Liver (tissue), 9 donors: ENCODE data around the gene GPR141. TPM values are rescaled to one million over a fixed set of nuclear protein-coding genes. Genes with fewer than 3 reads are reported as not detected.

Experiments used
- DNase-seq: peaks from one replicate; pipeline ENCODE4 v3.0.0-alpha.2; 2017; ENCODE audit warnings: low spot score
- H3K27ac ChIP-seq, 2 donors: one replicate each; pipeline ENCODE4 v1.7.0; 2013; ENCODE audit warnings: inconsistent platforms in 2 of 2, low read length in 2 of 2, control low read depth in 1 of 2, low read depth in 1 of 2, mild to moderate bottlenecking in 1 of 2
- H3K27me3 ChIP-seq, 4 donors: one replicate each; pipeline versions ENCODE4 v1.6.1 to v1.7.0; 2013; ENCODE audit warnings: low read length in 3 of 4, inconsistent platforms in 1 of 4, mild to moderate bottlenecking in 1 of 4, moderate library complexity in 1 of 4; ENCODE audit not compliant: control insufficient read depth in 4 of 4, insufficient read depth in 4 of 4
- H3K36me3 ChIP-seq, 4 donors: one replicate each; pipeline versions ENCODE4 v1.6.1 to v1.7.0; 2013; ENCODE audit warnings: low read length in 3 of 4, mild to moderate bottlenecking in 3 of 4, low read depth in 1 of 4, moderate library complexity in 1 of 4; ENCODE audit not compliant: control insufficient read depth in 4 of 4, insufficient read depth in 3 of 4
- H3K4me1 ChIP-seq, 4 donors: one replicate each; pipeline versions ENCODE4 v1.6.1 to v1.7.0; 2013; ENCODE audit warnings: low read length in 3 of 4, mild to moderate bottlenecking in 3 of 4, moderate library complexity in 1 of 4; ENCODE audit not compliant: control insufficient read depth in 4 of 4, insufficient read depth in 4 of 4
- H3K4me3 ChIP-seq, 3 donors: one replicate each; pipeline versions ENCODE4 v1.6.1 to v1.7.0; 2013; ENCODE audit warnings: low read length in 3 of 3, control low read depth in 1 of 3, low read depth in 1 of 3, mild to moderate bottlenecking in 1 of 3
- H3K9ac ChIP-seq, 2 donors: one replicate each; pipeline ENCODE4 v1.7.0; 2013; ENCODE audit warnings: low read length in 2 of 2, mild to moderate bottlenecking in 2 of 2, moderate library complexity in 2 of 2, control low read depth in 1 of 2, low read depth in 1 of 2
- H3K9me3 ChIP-seq, 4 donors: one replicate each; pipeline versions ENCODE4 v1.6.1 to v1.7.0; 2013; ENCODE audit warnings: low read length in 3 of 4; ENCODE audit not compliant: control insufficient read depth in 4 of 4
- FOXA1 ChIP-seq: IDR thresholded peaks from 2 replicates; pipeline ENCODE4 v1.6.1; 2016; ENCODE audit warnings: antibody characterized with exemption
- FOXA2 ChIP-seq: IDR thresholded peaks from 2 replicates; pipeline ENCODE4 v1.6.1; 2016; ENCODE audit warnings: antibody characterized with exemption
- GABPA ChIP-seq, 2 donors: IDR thresholded peaks in 1 of 2; conservative IDR thresholded peaks in 1 of 2; 2 replicates each; pipeline ENCODE4 v1.6.1; 2016; ENCODE audit warnings: antibody characterized with exemption in 2 of 2, mild to moderate bottlenecking in 1 of 2, moderate library complexity in 1 of 2
- HNF4A ChIP-seq, 2 donors: conservative IDR thresholded peaks; 2 replicates each; pipeline ENCODE4 v1.6.1; 2016; ENCODE audit warnings: antibody characterized with exemption in 2 of 2, mild to moderate bottlenecking in 2 of 2
- HNF4G ChIP-seq: IDR thresholded peaks from 2 replicates; pipeline ENCODE4 v1.6.1; 2016; ENCODE audit warnings: antibody characterized with exemption
- JUND ChIP-seq, 2 donors: IDR thresholded peaks; 2 replicates each; pipeline ENCODE4 v1.6.1; 2016; ENCODE audit warnings: antibody characterized with exemption in 2 of 2
- NR2F2 ChIP-seq: IDR thresholded peaks from 2 replicates; pipeline ENCODE4 v1.6.1; 2016; ENCODE audit warnings: antibody characterized with exemption
- RAD21 ChIP-seq, 2 donors: IDR thresholded peaks; 2 replicates each; pipeline ENCODE4 v1.6.1; 2016; ENCODE audit warnings: antibody characterized with exemption in 2 of 2, mild to moderate bottlenecking in 2 of 2
- RXRA ChIP-seq, 2 donors: IDR thresholded peaks; 2 replicates each; pipeline ENCODE4 v1.6.1; 2017 to 2018; ENCODE audit warnings: antibody characterized with exemption in 2 of 2, mild to moderate bottlenecking in 1 of 2
- TAF1 ChIP-seq: conservative IDR thresholded peaks from 2 replicates; pipeline ENCODE4 v1.6.1; 2016; ENCODE audit warnings: antibody characterized with exemption, mild to moderate bottlenecking
- YY1 ChIP-seq: IDR thresholded peaks from 2 replicates; pipeline ENCODE4 v1.6.1; 2016; ENCODE audit warnings: antibody characterized with exemption, mild to moderate bottlenecking
- WGBS: extraction: QIAGEN DNeasy Blood & Tissue Kit; methylation state at CpG from one replicate; pipeline ENCODE4 v1.1.7; 2013; 5-methylcytosine and 5-hydroxymethylcytosine counted together
- polyA plus RNA-seq, 2 donors: library from polyadenylated mRNA; stranded (reverse) in 1 of 2; unstranded in 1 of 2; fragments of 200-250 nt in 1 of 2; fragments of >200 nt in 1 of 2; fragmentation: Nextera tagmentation in 1 of 2; extraction: Ambion mirVana in 1 of 2; gene quantifications; one replicate each; pipeline versions ENCODE4 v1.2.1 to v1.2.3, GENCODE V29; 2013 to 2015
- total RNA-seq, 2 donors: library from RNA; depleted of rRNA; stranded (reverse); fragments of >200 nt; gene quantifications; one replicate each; pipeline ENCODE4 v1.2.3, GENCODE V29; 2014
- TF ChIP-seq, protein P1 (sequence below): IDR thresholded peaks from 2 replicates; pipeline ENCODE4 v1.6.1; 2016; ENCODE audit warnings: antibody characterized with exemption
- TF ChIP-seq, protein P2 (sequence below): IDR thresholded peaks from 2 replicates; pipeline ENCODE4 v1.6.1; 2016; ENCODE audit warnings: antibody characterized with exemption, mild to moderate bottlenecking
- donor health status: healthy.
- donor health status: healthy.
- donor health status: healthy.
- donor health status: healthy.
- donor health status: healthy.

Gene GPR141, protein sequence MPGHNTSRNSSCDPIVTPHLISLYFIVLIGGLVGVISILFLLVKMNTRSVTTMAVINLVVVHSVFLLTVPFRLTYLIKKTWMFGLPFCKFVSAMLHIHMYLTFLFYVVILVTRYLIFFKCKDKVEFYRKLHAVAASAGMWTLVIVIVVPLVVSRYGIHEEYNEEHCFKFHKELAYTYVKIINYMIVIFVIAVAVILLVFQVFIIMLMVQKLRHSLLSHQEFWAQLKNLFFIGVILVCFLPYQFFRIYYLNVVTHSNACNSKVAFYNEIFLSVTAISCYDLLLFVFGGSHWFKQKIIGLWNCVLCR
- 1 to 10 TPM; 1.4 to 2.9 TPM for total RNA-seq
- under 1 TPM in 1 of 2 donors, not detected in 1; 0.28 TPM for polyA plus RNA-seq

DNA sequence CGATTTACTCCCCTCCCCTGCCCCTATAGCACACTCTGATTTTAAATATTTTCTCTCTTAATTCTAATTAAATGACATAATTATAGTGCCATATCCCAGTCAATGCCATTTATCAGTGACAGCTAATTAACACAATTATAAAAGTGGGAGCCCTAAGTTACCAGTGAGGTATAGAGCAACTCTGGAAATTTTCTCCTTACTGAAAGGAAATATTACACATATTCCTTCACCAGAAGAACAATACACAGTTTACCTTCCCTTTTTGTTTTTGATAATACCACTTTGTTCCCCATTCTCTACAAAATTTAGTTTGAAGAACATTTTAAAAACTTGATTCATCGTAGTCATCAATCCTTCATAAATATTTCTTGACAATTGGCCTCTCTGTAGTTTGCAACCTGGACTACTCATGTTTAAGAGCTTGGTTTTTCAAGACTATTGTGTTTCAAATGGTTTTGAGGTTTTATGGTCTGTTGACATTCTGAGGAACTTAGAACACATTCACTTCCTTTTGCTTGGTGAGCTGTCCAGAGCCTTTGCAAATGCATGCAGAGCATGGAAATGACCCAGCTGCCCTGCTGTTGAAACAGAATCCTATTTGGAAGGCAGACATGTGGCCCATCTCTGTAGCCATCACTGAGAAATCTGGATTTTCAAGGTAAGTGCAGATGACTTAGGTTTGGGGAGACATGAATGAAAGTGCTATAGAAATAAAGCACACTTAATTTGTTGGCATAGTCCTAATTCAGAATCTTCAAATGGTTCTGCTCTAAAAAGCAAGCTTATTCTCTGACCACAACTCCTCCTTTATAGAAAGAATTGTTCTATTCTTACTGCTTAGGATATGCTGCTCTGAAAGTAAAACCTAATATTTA, at the start of gene GPR141:
GPR141 (plus strand) TSS at position 521 of the 875 bp plus-strand sequence. CDS start 56,628 bp downstream, outside the sequence.
- no peak within 1 kb of the TSS for H3K27ac ChIP-seq
- no peak within 1 kb of the TSS for H3K9ac ChIP-seq
- H3K4me1 ChIP-seq, result no peaks in the 10 kb centered on the region

DNA sequence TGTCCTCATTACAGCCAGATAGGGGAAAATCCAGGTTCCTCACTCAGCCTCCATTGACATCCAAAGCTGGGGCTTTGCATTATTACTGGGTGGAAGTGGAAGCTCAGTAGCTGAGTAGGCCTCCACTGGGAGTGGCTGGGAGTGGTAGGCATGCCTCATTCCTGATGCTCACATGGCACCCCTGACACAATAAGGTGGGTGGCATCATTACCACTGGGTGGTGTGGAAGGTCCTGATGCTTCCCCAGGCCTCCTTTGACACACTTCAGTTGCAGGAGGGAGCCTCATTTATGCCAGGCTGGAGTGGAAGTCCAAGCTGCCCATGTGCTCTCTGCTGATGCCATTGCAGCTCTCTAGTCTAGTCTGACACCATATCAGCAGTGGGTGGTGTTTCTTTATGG, 48.2 kb upstream of the GPR141 start:
- H3K4me3 ChIP-seq, result no peak overlapping the region
- no peaks in the 10 kb centered on the region for H3K36me3 ChIP-seq
- DNase-seq, result no peak
- H3K27me3 ChIP-seq, result no peaks in the 10 kb centered on the region
- H3K9ac ChIP-seq, result no peak overlapping the region
- no peaks in the 10 kb centered on the region for H3K4me1 ChIP-seq
- no peak for TF ChIP-seq FOXA1
- no peak for TF ChIP-seq TAF1
- TF ChIP-seq RXRA (IDR thresholded peaks at IDR 0.05), result no peak
- TF ChIP-seq, protein P1, sequence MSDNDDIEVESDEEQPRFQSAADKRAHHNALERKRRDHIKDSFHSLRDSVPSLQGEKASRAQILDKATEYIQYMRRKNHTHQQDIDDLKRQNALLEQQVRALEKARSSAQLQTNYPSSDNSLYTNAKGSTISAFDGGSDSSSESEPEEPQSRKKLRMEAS, result no peak
- TF ChIP-seq HNF4A (conservative IDR thresholded peaks at IDR 0.05), result no peak
- TF ChIP-seq NR2F2, result no peak
- TF ChIP-seq FOXA2, result no peak
- H3K9me3 ChIP-seq, result peaks cover 0 to 4% (median 1%) of the 10 kb centered on the region in 4 donors
- H3K27ac ChIP-seq, result no peak overlapping the region

More for the DNA sequence above, at the start of gene GPR141:
- WGBS, result 50% methylated on average over 2 of the region's 2 CpGs
- Histone ChIP-seq H3K4me3 (no peak within 1 kb of the TSS), H3K27me3 (no peaks in the 10 kb centered on the region), H3K9me3 (no peaks in the 10 kb centered on the region), H3K36me3 (no peaks in the 10 kb centered on the region)
- no peak for TF ChIP-seq JUND (IDR thresholded peaks at IDR 0.05)
- TF ChIP-seq FOXA2, result no peak
- TF ChIP-seq HNF4G, result no peak
- no peak for DNase-seq

DNA sequence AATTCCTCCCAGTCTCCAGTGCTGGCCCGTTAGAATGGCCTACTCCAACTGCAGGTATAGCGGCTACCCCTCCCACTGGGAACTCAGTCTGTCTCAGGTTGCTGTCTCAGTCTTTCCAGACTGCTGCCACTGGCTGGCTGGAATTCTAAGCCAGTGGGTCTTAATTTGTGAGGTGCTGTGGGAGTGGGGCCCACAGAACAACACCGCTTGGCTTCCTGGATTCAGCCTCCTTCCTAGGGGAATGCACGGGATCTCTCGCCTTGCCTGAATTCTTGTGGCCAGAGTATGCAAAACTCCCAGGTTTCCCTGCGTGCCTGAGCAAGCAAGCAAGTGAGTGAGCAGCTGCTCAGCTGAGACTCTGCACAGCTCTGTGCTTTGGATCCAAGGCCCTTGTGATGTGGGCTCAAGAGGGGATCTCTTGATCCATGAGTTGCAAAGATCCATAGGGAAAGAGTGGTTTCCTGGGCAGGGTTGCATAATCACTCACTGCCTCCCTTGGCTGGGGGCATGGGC, 41.5 kb upstream of the GPR141 start:
- WGBS, result 84% methylated on average over 6 of the region's 6 CpGs
- no peak overlapping the region for H3K4me3 ChIP-seq
- DNase-seq, result no peak
- H3K4me1 ChIP-seq, result no peaks in the 10 kb centered on the region
- TF ChIP-seq HNF4G, result no peak
- TF ChIP-seq GABPA (IDR thresholded peaks at IDR 0.05 in 1 of 2, conservative IDR thresholded peaks at IDR 0.05 in 1 of 2), result no peak
- TF ChIP-seq YY1, result no peak
- TF ChIP-seq RAD21 (IDR thresholded peaks at IDR 0.05), result no peak
- no peak for TF ChIP-seq FOXA1
- H3K36me3 ChIP-seq, result no peaks in the 10 kb centered on the region
- no peak overlapping the region for H3K9ac ChIP-seq
- no peaks in the 10 kb centered on the region for H3K9me3 ChIP-seq
- no peaks in the 10 kb centered on the region for H3K27me3 ChIP-seq
- H3K27ac ChIP-seq, result no peak overlapping the region

DNA sequence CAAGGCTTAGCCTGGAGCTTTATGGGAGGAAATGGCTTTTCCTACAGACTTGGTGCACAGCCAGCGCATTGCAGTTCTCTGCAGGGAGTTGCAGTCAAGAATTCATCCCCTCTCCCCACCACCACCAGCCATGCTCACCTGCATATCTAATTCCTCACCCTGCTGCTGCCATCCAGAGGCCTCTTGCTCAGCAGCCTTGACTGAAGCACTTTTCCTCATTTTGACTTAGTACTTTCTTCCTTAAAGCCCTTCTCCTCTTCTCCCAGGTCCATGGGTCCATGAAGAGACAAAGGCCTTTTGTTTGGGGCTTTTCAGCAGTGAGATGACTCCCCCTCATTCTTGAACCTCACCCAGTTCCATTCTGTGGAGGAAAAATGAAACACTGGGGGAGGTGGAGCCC, 39.7 kb upstream of the GPR141 start:
- H3K9me3 ChIP-seq, result no peaks in the 10 kb centered on the region
- H3K36me3 ChIP-seq, result no peaks in the 10 kb centered on the region
- no peak overlapping the region for H3K4me3 ChIP-seq
- no peak overlapping the region for H3K27ac ChIP-seq
- H3K9ac ChIP-seq, result no peak overlapping the region
- DNase-seq, result no peak
- no peaks in the 10 kb centered on the region for H3K27me3 ChIP-seq
- TF ChIP-seq YY1, result no peak
- TF ChIP-seq RXRA (IDR thresholded peaks at IDR 0.05), result no peak
- no peak for TF ChIP-seq HNF4G
- TF ChIP-seq HNF4A (conservative IDR thresholded peaks at IDR 0.05), result no peak
- TF ChIP-seq FOXA1, result no peak
- TF ChIP-seq FOXA2, result no peak
- TF ChIP-seq, protein P2, sequence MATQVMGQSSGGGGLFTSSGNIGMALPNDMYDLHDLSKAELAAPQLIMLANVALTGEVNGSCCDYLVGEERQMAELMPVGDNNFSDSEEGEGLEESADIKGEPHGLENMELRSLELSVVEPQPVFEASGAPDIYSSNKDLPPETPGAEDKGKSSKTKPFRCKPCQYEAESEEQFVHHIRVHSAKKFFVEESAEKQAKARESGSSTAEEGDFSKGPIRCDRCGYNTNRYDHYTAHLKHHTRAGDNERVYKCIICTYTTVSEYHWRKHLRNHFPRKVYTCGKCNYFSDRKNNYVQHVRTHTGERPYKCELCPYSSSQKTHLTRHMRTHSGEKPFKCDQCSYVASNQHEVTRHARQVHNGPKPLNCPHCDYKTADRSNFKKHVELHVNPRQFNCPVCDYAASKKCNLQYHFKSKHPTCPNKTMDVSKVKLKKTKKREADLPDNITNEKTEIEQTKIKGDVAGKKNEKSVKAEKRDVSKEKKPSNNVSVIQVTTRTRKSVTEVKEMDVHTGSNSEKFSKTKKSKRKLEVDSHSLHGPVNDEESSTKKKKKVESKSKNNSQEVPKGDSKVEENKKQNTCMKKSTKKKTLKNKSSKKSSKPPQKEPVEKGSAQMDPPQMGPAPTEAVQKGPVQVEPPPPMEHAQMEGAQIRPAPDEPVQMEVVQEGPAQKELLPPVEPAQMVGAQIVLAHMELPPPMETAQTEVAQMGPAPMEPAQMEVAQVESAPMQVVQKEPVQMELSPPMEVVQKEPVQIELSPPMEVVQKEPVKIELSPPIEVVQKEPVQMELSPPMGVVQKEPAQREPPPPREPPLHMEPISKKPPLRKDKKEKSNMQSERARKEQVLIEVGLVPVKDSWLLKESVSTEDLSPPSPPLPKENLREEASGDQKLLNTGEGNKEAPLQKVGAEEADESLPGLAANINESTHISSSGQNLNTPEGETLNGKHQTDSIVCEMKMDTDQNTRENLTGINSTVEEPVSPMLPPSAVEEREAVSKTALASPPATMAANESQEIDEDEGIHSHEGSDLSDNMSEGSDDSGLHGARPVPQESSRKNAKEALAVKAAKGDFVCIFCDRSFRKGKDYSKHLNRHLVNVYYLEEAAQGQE, result no peak
- WGBS, result 83% methylated on average over 1 of the region's 1 CpG
- H3K4me1 ChIP-seq, result no peaks in the 10 kb centered on the region
